HEK293 (cell line): ENCODE measurements around the gene GRK2.

Experiments used
- CTCF ChIA-PET: fragments of 350-600 bp; formaldehyde crosslinking; extraction: SDS; loops from one replicate; lab custom pipeline; 2021; ENCODE audit warnings: antibody characterized with exemption; lab: Yijun Ruan, JAX
- POLR2A ChIA-PET: fragments of 300-600 bp; formaldehyde crosslinking; extraction: SDS; loops from one replicate; lab custom pipeline; 2020; ENCODE audit warnings: antibody characterized with exemption, inconsistent platforms; lab: Yijun Ruan, JAX
- H3K27ac ChIP-seq: fragments of 200-500 bp; sonication (Bioruptor generic); 2 replicates; pipeline ENCODE4 v1.5.1; 2014; ENCODE audit warnings: low read depth, low read length, control low read depth, inconsistent platforms; ENCODE audit errors: extremely low read depth
- H3K36me3 ChIP-seq, 2 experiments: fragments of 200-500 bp in 1 of 2; sonication (Bioruptor generic) in 1 of 2; 1 replicate in 1 of 2; 2 replicates in 1 of 2; pipeline ENCODE4 v1.5.1; 2014 to 2017; ENCODE audit warnings: inconsistent platforms in 2 of 2, low read length in 2 of 2; ENCODE audit not compliant: control insufficient read depth in 2 of 2, insufficient read depth in 1 of 2
- H3K4me1 ChIP-seq: fragments of 200-500 bp; sonication (Bioruptor generic); 2 replicates; pipeline ENCODE4 v1.5.1; 2014; ENCODE audit warnings: mild to moderate bottlenecking, low read length, inconsistent platforms; ENCODE audit not compliant: control insufficient read depth, insufficient read depth
- H3K4me3 ChIP-seq: 2 replicates; pipeline ENCODE4 v1.5.1; 2011; ENCODE audit warnings: low read depth, mild to moderate bottlenecking, control low read depth, low read length, moderate library complexity
- H3K9me3 ChIP-seq: fragments of 200-500 bp; sonication (Bioruptor generic); 2 replicates; pipeline ENCODE4 v1.5.1; 2014; ENCODE audit warnings: low read depth, low read length, inconsistent platforms; ENCODE audit not compliant: control insufficient read depth, insufficient read depth
- CTCF ChIP-seq: fragments of 450-650 bp; formaldehyde crosslinking; IDR thresholded peaks from 2 replicates; pipeline ENCODE4 v1.5.1; 2016; ENCODE audit warnings: missing biosample characterization, missing genetic modification characterization
- INSM2 ChIP-seq: fragments of 450-650 bp; formaldehyde crosslinking; IDR thresholded peaks from 2 replicates; pipeline ENCODE4 v1.5.1; 2016; ENCODE audit warnings: missing biosample characterization, missing genetic modification characterization
- TSHZ1 ChIP-seq: fragments of 450-650 bp; formaldehyde crosslinking; IDR thresholded peaks from 2 replicates; pipeline ENCODE4 v1.5.1; 2016; ENCODE audit warnings: missing biosample characterization, missing genetic modification characterization, borderline replicate concordance
- ZBTB6 ChIP-seq: fragments of 450-650 bp; formaldehyde crosslinking; IDR thresholded peaks from 2 replicates; pipeline ENCODE4 v1.5.1; 2017; ENCODE audit warnings: missing biosample characterization, missing genetic modification characterization
- ZNF114 ChIP-seq: fragments of 450-650 bp; formaldehyde crosslinking; IDR thresholded peaks from 2 replicates; pipeline ENCODE4 v1.5.0; 2017; ENCODE audit warnings: missing biosample characterization, missing genetic modification characterization
- ZNF157 ChIP-seq: fragments of 450-650 bp; formaldehyde crosslinking; IDR thresholded peaks from 2 replicates; pipeline ENCODE4 v1.5.1; 2016; ENCODE audit warnings: missing biosample characterization, missing genetic modification characterization
- ZNF280D ChIP-seq: fragments of 450-650 bp; formaldehyde crosslinking; IDR thresholded peaks from 2 replicates; pipeline ENCODE4 v1.5.1; 2016; ENCODE audit warnings: missing biosample characterization, missing genetic modification characterization
- ZNF350 ChIP-seq: fragments of 450-650 bp; formaldehyde crosslinking; IDR thresholded peaks from 2 replicates; pipeline ENCODE4 v1.5.0; 2017; ENCODE audit warnings: missing biosample characterization, mild to moderate bottlenecking, missing genetic modification characterization
- ZNF404 ChIP-seq: fragments of 450-650 bp; formaldehyde crosslinking; IDR thresholded peaks from 2 replicates; pipeline ENCODE4 v1.5.1; 2017; ENCODE audit warnings: missing biosample characterization, missing genetic modification characterization
- ZNF426 ChIP-seq: fragments of 450-650 bp; formaldehyde crosslinking; IDR thresholded peaks from 2 replicates; pipeline ENCODE4 v1.5.1; 2017; ENCODE audit warnings: missing biosample characterization, missing genetic modification characterization, mild to moderate bottlenecking, inconsistent platforms, moderate library complexity
- ZNF548 ChIP-seq: fragments of 450-650 bp; formaldehyde crosslinking; IDR thresholded peaks from 2 replicates; pipeline ENCODE4 v1.5.1; 2016; ENCODE audit warnings: missing biosample characterization, missing genetic modification characterization
- ZNF561 ChIP-seq: fragments of 450-650 bp; IDR thresholded peaks from 2 replicates; pipeline ENCODE4 v1.5.1; 2018; ENCODE audit warnings: missing biosample characterization, missing genetic modification characterization, borderline replicate concordance
- ZNF791 ChIP-seq: fragments of 450-650 bp; formaldehyde crosslinking; IDR thresholded peaks from 2 replicates; pipeline ENCODE4 v1.5.1; 2016; ENCODE audit warnings: missing biosample characterization, missing genetic modification characterization
- ZNF792 ChIP-seq: fragments of 450-650 bp; formaldehyde crosslinking; IDR thresholded peaks from 2 replicates; pipeline ENCODE4 v1.5.1; 2016; ENCODE audit warnings: missing biosample characterization, missing genetic modification characterization
- ZSCAN18 ChIP-seq: fragments of 450-650 bp; formaldehyde crosslinking; IDR thresholded peaks from 2 replicates; pipeline ENCODE4 v1.5.1; 2016; ENCODE audit warnings: missing biosample characterization, missing genetic modification characterization
- ZSCAN4 ChIP-seq: fragments of 450-650 bp; formaldehyde crosslinking; IDR thresholded peaks from 2 replicates; pipeline ENCODE4 v1.5.1; 2017; ENCODE audit warnings: missing biosample characterization, missing genetic modification characterization

The GRK2 gene

GRCh38 chr11:67261640-67261945 is 4.7 kb upstream of the GRK2 start:
- no peak overlapping the region for H3K27ac ChIP-seq
- CTCF ChIA-PET, result interaction anchor here (0.7 to 4.9 kb wide), 40 partner anchors 8 to 467 kb away, joined by 3 to 104 read pairs (median 4); partner anchors contain the start of genes ANKRD13D, KDM2A and SSH3
- no peak for TF ChIP-seq INSM2 (tag by site-specific recombination)
- no peak for TF ChIP-seq ZBTB6 (tag by site-specific recombination)
- TF ChIP-seq ZNF548, result no peak
- TF ChIP-seq ZSCAN18 (tag by site-specific recombination), result no peak
- no peak for TF ChIP-seq ZNF350 (tag by site-specific recombination)
- no peak for TF ChIP-seq CTCF (tag by site-specific recombination)
- TF ChIP-seq ZNF157, result no peak
- TF ChIP-seq ZNF791 (tag by site-specific recombination), result no peak
- no peak for TF ChIP-seq ZNF404 (tag by site-specific recombination)
- no peak for TF ChIP-seq ZNF561 (tag by site-specific recombination)
- no peak for TF ChIP-seq TSHZ1 (tag by site-specific recombination)
- no peak for TF ChIP-seq ZSCAN4 (tag by site-specific recombination)
- TF ChIP-seq ZNF426 (tag by site-specific recombination), result no peak
- no peak for TF ChIP-seq ZNF792 (tag by site-specific recombination)
- TF ChIP-seq ZNF114 (tag by site-specific recombination), result no peak
- TF ChIP-seq ZNF280D (tag by site-specific recombination), result no peak
- no peaks in the 10 kb centered on the region for H3K9me3 ChIP-seq
- POLR2A ChIA-PET, result interaction anchor here (0.6 to 2.2 kb wide), 5 partner anchors 22 to 92 kb away, joined by 3 to 8 read pairs (median 4); partner anchors contain the start of genes ANKRD13D and POLD4
- peaks cover 0 to 7% of the 10 kb centered on the region in 2 experiments; a peak in 1 of 3 replicates for H3K36me3 ChIP-seq
- H3K4me1 ChIP-seq, result no peaks in the 10 kb centered on the region
- no peak overlapping the region; the same call in 1 of the 2 replicates for H3K4me3 ChIP-seq
